ENCODE results near the gene P3H2.

DNA sequence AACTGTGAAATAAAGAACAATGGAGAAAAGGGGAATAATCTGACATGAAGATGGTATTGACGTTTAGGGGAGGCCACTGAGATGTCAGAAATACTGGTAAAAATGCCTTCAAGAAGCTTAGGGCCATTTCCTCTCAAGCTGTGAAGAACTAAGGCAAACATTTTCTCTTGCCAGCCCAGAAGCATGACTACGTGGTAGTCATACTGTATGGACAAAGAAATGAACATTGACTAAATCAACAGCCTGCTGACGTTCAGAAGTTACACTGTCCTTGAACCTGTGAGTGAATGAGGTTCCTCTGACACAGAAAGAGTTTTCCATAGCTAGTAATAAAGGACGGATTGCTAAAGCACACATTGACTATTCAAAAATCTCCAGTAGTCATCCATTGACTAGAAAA, 121.0 kb downstream of the P3H2 start:
- TF ChIP-seq, protein P1, sequence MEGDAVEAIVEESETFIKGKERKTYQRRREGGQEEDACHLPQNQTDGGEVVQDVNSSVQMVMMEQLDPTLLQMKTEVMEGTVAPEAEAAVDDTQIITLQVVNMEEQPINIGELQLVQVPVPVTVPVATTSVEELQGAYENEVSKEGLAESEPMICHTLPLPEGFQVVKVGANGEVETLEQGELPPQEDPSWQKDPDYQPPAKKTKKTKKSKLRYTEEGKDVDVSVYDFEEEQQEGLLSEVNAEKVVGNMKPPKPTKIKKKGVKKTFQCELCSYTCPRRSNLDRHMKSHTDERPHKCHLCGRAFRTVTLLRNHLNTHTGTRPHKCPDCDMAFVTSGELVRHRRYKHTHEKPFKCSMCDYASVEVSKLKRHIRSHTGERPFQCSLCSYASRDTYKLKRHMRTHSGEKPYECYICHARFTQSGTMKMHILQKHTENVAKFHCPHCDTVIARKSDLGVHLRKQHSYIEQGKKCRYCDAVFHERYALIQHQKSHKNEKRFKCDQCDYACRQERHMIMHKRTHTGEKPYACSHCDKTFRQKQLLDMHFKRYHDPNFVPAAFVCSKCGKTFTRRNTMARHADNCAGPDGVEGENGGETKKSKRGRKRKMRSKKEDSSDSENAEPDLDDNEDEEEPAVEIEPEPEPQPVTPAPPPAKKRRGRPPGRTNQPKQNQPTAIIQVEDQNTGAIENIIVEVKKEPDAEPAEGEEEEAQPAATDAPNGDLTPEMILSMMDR (IDR thresholded peaks at IDR 0.05): no peak
- no peak for TF ChIP-seq POLR2A (IDR thresholded peaks at IDR 0.05)

Data from thyroid gland (tissue), 4 donors.